Fibroblast of lung (primary cell): Measurements from ENCODE around the gene STKLD1. TPM values are rescaled to one million over a fixed set of nuclear protein-coding genes. Genes with fewer than 3 reads are reported as not detected.
A peak's percentile ranks its signal among the peaks of the same experiment; 100 is the strongest.
"Not testable (repeated sequence)": the region's sequence is repeated elsewhere in the genome, so short reads cannot be mapped to it uniquely, and the experiment has no call there.

Experiments used
- DNase-seq, 2 donors: peaks; one replicate each; pipeline versions ENCODE4 v3.0.0 to v3.0.0-alpha.2; 2010; ENCODE audit warnings: low read depth in 2 of 2
- H2AFZ ChIP-seq: 2 replicates; pipeline ENCODE4 v1.5.1; 2012; ENCODE audit warnings: low read length, control low read depth, inconsistent platforms
- H3K27ac ChIP-seq: 2 replicates; pipeline ENCODE4 v1.5.1; 2011; ENCODE audit warnings: low read length, control low read depth; ENCODE audit not compliant: insufficient read depth
- H3K27me3 ChIP-seq: 2 replicates; pipeline ENCODE4 v1.5.1; 2011; ENCODE audit warnings: mild to moderate bottlenecking, low read length; ENCODE audit not compliant: control insufficient read depth, insufficient read depth
- H3K36me3 ChIP-seq: 2 replicates; pipeline ENCODE4 v1.5.1; 2011; ENCODE audit warnings: low read length; ENCODE audit not compliant: control insufficient read depth, insufficient read depth
- H3K4me1 ChIP-seq: 2 replicates; pipeline ENCODE4 v1.5.1; 2011; ENCODE audit warnings: low read length; ENCODE audit not compliant: control insufficient read depth, insufficient read depth; ENCODE audit errors: extremely low read depth
- H3K4me2 ChIP-seq: 2 replicates; pipeline ENCODE4 v1.5.1; 2011; ENCODE audit warnings: low read length, control low read depth; ENCODE audit not compliant: insufficient read depth; ENCODE audit errors: extremely low read depth
- H3K4me3 ChIP-seq, 4 experiments: fragments of 200-600 bp in 1 of 4; sonication (generic) in 1 of 4; replicated peaks in 1 of 4; 2 replicates each; pipeline ENCODE4 v1.5.1; 2011 to 2016; ENCODE audit warnings: low read length in 4 of 4, low read depth in 3 of 4, mild to moderate bottlenecking in 3 of 4, control low read depth in 2 of 4, inconsistent platforms in 1 of 4, mixed read lengths in 1 of 4; ENCODE audit not compliant: insufficient read depth in 1 of 4; ENCODE audit errors: control extremely low read depth in 1 of 4
- H3K79me2 ChIP-seq: 2 replicates; pipeline ENCODE4 v1.5.1; 2012; ENCODE audit warnings: mild to moderate bottlenecking, low read length, inconsistent platforms; ENCODE audit not compliant: control insufficient read depth, insufficient read depth
- H3K9ac ChIP-seq: 2 replicates; pipeline ENCODE4 v1.5.1; 2011; ENCODE audit warnings: mild to moderate bottlenecking, low read length, control low read depth; ENCODE audit not compliant: insufficient read depth
- H3K9me3 ChIP-seq: 2 replicates; pipeline ENCODE4 v1.5.1; 2012; ENCODE audit warnings: low read depth, low read length; ENCODE audit not compliant: control insufficient read depth, insufficient read depth
- H4K20me1 ChIP-seq: 2 replicates; pipeline ENCODE4 v1.5.1; 2011; ENCODE audit warnings: low read length; ENCODE audit not compliant: control insufficient read depth, insufficient read depth; ENCODE audit errors: extremely low read depth
- EZH2 ChIP-seq: IDR thresholded peaks from 2 replicates; pipeline ENCODE4 v1.5.1; 2012; ENCODE audit warnings: low read length, control low read depth, mild to moderate bottlenecking; ENCODE audit errors: missing control alignments
- polyA plus RNA-seq, 2 donors: library from polyadenylated mRNA; depleted of rRNA in 1 of 2; stranded (reverse) in 1 of 2; unstranded in 1 of 2; fragments of >200 nt; gene quantifications; 2 replicates each; pipeline ENCODE4 v1.2.1, GENCODE V29; 2011 to 2012; ENCODE audit warnings: missing spikeins in 1 of 2
- total RNA-seq: library from RNA; depleted of rRNA; stranded (reverse); fragments of >200 nt; gene quantifications from 2 replicates; pipeline ENCODE4 v1.2.1, GENCODE V29; 2014
- TF ChIP-seq, protein P1 (sequence below), 2 donors: IDR thresholded peaks in 1 of 2; conservative IDR thresholded peaks in 1 of 2; 1 replicate in 1 of 2; 2 replicates in 1 of 2; pipeline ENCODE4 v1.5.1; 2011 to 2012; ENCODE audit warnings: low read length in 2 of 2, control low read depth in 1 of 2, inconsistent platforms in 1 of 2, low read depth in 1 of 2, mild to moderate bottlenecking in 1 of 2

Gene STKLD1
- total and polyA plus RNA-seq, 2 donors (not counting 1 experiment from before 2014, with no cell fraction given), result 0.79 to 0.99 TPM

DNA sequence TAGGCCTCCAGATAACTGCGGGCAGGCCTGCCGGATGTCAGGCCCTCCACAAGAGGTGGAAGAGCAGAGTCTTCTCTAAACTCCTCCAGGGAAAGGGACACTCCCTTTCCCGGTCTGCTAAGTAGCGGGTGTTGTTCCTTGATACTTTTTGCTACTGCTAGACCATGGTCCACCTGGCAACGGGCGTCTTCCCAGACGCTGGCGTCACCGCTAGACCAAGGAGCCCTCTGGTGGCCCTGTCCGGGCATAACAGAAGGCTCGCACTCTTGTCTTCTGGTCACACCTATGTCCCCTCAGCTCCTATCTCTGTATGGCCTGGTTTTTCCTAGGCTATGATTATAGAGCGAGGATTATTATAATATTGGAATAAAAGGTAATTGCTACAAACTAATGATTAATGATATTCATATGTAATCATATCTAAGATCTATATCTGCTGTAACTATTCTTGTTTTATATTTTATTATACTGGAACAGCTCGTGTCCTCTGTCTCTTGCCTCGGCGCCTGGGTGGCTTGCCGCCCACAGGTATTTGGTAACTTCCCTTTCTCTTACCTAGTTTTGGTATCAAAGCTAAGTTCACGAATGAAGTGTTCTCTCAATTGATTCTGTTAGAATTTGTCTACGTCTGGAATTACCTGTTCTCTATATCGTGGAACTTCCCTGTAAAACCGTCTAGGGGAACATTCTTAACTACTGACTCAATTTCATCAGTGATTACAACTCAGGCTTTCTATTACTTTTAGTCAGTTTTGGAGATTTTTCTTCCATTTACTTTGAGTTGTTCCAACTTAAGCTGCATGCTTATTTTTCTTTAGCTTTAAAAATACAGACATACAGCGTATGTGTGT lies 46.6 kb upstream of the STKLD1 start:
- H3K27me3 ChIP-seq, H3K4me2 ChIP-seq, H4K20me1 ChIP-seq, H3K9ac ChIP-seq, H3K4me3 ChIP-seq, H3K9me3 ChIP-seq, H2AFZ ChIP-seq, H3K4me1 ChIP-seq, H3K27ac ChIP-seq, H3K79me2 ChIP-seq: not testable (repeated sequence)
- H3K36me3 ChIP-seq, result peaks cover 24% of the 10 kb centered on the region
- DNase-seq, result peak in 1 of 2 donors; percentile 13
- TF ChIP-seq, protein P1, sequence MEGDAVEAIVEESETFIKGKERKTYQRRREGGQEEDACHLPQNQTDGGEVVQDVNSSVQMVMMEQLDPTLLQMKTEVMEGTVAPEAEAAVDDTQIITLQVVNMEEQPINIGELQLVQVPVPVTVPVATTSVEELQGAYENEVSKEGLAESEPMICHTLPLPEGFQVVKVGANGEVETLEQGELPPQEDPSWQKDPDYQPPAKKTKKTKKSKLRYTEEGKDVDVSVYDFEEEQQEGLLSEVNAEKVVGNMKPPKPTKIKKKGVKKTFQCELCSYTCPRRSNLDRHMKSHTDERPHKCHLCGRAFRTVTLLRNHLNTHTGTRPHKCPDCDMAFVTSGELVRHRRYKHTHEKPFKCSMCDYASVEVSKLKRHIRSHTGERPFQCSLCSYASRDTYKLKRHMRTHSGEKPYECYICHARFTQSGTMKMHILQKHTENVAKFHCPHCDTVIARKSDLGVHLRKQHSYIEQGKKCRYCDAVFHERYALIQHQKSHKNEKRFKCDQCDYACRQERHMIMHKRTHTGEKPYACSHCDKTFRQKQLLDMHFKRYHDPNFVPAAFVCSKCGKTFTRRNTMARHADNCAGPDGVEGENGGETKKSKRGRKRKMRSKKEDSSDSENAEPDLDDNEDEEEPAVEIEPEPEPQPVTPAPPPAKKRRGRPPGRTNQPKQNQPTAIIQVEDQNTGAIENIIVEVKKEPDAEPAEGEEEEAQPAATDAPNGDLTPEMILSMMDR (conservative IDR thresholded peaks at IDR 0.05 in 1 of 2, IDR thresholded peaks at IDR 0.05 in 1 of 2; ENCODE audit: low read depth in 1 of 2, low read length in 2 of 2), result peak; percentile 48 to 50

DNA sequence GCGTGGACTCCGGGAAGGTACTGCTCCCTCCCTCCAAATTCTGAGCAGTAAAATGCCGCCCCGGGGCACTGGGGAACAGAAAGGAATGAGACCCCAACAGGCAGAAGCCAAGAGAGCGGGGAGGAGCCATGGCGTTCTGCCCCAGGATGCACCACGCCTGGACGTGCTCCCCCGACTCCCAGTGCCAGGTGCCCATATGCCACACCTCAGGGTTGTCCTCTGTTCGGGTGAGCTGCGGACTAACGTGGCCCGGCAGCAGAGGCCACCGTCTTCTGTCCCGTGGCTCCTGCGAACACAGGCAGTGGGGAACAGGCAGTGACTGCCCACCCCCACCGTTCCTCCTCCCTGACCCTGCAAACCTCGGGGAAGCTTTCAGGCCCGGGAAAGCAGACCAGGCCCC lies 44.9 kb upstream of the STKLD1 start:
- H3K4me1 ChIP-seq, result no peaks in the 10 kb centered on the region
- no peak overlapping the region for H3K4me3 ChIP-seq
- no peak for TF ChIP-seq EZH2
- TF ChIP-seq, protein P1 (conservative IDR thresholded peaks at IDR 0.05 in 1 of 2, IDR thresholded peaks at IDR 0.05 in 1 of 2; ENCODE audit: low read depth in 1 of 2, low read length in 2 of 2), result no peak

DNA sequence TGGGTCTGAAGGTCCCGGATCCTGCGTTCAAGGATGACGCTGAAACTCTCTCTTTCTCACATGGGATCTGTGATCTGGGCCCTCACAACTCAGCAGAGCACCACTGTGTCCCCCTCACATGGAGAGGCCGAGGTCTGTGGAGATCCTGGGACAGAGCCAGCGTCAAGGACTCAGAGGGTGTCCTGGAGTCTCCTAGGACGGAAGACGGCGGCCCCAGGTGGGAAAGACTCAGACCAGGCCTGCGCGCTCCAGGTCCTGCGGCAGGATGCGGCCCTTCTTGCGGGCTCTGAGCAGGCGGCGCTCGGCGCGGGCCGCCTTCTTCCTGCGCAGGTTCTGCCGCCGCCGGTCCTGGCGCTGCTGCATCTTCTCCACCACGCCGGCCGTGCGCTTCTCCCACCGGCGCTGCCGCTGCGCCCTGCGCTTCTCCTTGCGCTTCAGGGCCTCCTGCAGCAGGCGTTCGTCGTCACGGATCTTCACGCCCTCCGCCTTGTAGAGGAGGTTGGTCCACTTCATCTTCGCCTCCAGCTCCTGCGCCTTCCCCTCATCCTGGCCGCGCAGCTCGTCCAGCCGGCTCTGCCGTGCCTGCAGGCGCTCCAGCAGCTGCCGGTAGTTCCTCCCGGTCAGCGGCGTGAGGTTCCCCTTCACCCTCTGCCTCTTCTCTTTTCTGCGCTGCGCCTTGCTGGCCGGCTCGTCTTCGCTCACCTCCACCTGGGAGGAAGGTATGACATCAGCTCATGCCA lies 44.4 kb upstream of the STKLD1 start:
- Histone ChIP-seq H3K79me2 (peaks cover 13% of the 10 kb centered on the region), H3K36me3 (peaks cover 24% of the 10 kb centered on the region), H3K9ac (no peak overlapping the region), H2AFZ (no peak overlapping the region), H3K4me3 (no peak overlapping the region), H3K27ac (no peak overlapping the region), H3K4me1 (peaks cover 2% of the 10 kb centered on the region), H4K20me1 (no peaks in the 10 kb centered on the region), H3K4me2 (no peak overlapping the region), H3K9me3 (no peaks in the 10 kb centered on the region), H3K27me3 (no peaks in the 10 kb centered on the region)
- DNase-seq, result no peak
- no peak for TF ChIP-seq EZH2
- TF ChIP-seq, protein P1 (conservative IDR thresholded peaks at IDR 0.05 in 1 of 2, IDR thresholded peaks at IDR 0.05 in 1 of 2; ENCODE audit: low read depth in 1 of 2, low read length in 2 of 2), result no peak

More for the DNA sequence above, 44.9 kb upstream of the STKLD1 start:
- H4K20me1 ChIP-seq, result no peaks in the 10 kb centered on the region
- no peak for DNase-seq
- H3K79me2 ChIP-seq, result peaks cover 13% of the 10 kb centered on the region
- peaks cover 24% of the 10 kb centered on the region for H3K36me3 ChIP-seq
- H3K27ac ChIP-seq, result no peak overlapping the region
- no peaks in the 10 kb centered on the region for H3K9me3 ChIP-seq
- no peak overlapping the region for H2AFZ ChIP-seq
- no peak overlapping the region for H3K9ac ChIP-seq
- no peaks in the 10 kb centered on the region for H3K27me3 ChIP-seq
- no peak overlapping the region for H3K4me2 ChIP-seq
